GM18508 (cell line): ENCODE measurements around the gene KIF22.
"Not testable (repeated sequence)": the region's sequence is repeated elsewhere in the genome, so short reads cannot be mapped to it uniquely, and the experiment has no call there.

Experiments used
- ATAC-seq: cut with Tn5 transposase; IDR thresholded peaks from one replicate; pipeline ENCODE4 v1.9.1; 2021; ENCODE audit warnings: moderate number of reproducible peaks; ENCODE audit not compliant: insufficient read depth, unreplicated experiment

Gene KIF22

GRCh38 chr16:29833219-29833618, 42.7 kb downstream of the KIF22 start:
- not testable (repeated sequence) for ATAC-seq

- ATAC-seq, result no peak
Observed at GRCh38 chr16:29834079-29834478, 43.5 kb downstream of the KIF22 start.

GRCh38 chr16:29835926-29836325, 45.4 kb downstream of the KIF22 start:
- no peak for ATAC-seq

- ATAC-seq, result no peak
Observed at GRCh38 chr16:29836623-29837022, 46.1 kb downstream of the KIF22 start.

- ATAC-seq, result no peak
Observed at GRCh38 chr16:29837841-29838240, 47.3 kb downstream of the KIF22 start.

- ATAC-seq, result no peak
Observed at GRCh38 chr16:29839822-29840221, 49.3 kb downstream of the KIF22 start.

GRCh38 chr16:29840240-29840639, 49.7 kb downstream of the KIF22 start:
- no peak for ATAC-seq

- no peak for ATAC-seq
Observed at GRCh38 chr16:29841631-29842030, 51.1 kb downstream of the KIF22 start.

- ATAC-seq, result no peak
Observed at GRCh38 chr16:29842732-29843346, 52.3 kb downstream of the KIF22 start.

- ATAC-seq, result no peak
Observed at GRCh38 chr16:29843931-29844330, 53.4 kb downstream of the KIF22 start.

- ATAC-seq, result no peak
Observed at GRCh38 chr16:29844575-29845331, 54.2 kb downstream of the KIF22 start.

GRCh38 chr16:29845656-29846055, 55.1 kb downstream of the KIF22 start:
- no peak for ATAC-seq

- no peak for ATAC-seq
Observed at GRCh38 chr16:29848420-29849297, 58.1 kb downstream of the KIF22 start.

- no peak for ATAC-seq
Observed at GRCh38 chr16:29849505-29849904, 59.0 kb downstream of the KIF22 start.

GRCh38 chr16:29850998-29851397, 60.4 kb downstream of the KIF22 start:
- ATAC-seq, result no peak

GRCh38 chr16:29852654-29853053, 62.1 kb downstream of the KIF22 start:
- no peak for ATAC-seq

GRCh38 chr16:29854520-29855100, 64.1 kb downstream of the KIF22 start:
- ATAC-seq, result no peak
